RWPE1 (cell line): ENCODE results near the gene MED23.

Experiments used
- CTCF ChIA-PET: fragments of 350-600 bp; sonication (Branson Sonifier 250); formaldehyde crosslinking; extraction: SDS; loops from one replicate; lab custom pipeline; 2021; lab: Yijun Ruan, JAX
- POLR2A ChIA-PET: fragments of 400-600 bp; formaldehyde crosslinking; extraction: SDS; loops from one replicate; lab custom pipeline; 2020; ENCODE audit warnings: antibody characterized with exemption; ENCODE audit not compliant: low non-redundant PET; lab: Yijun Ruan, JAX
- DNase-seq: peaks from one replicate; pipeline ENCODE4 v3.0.0; 2012; ENCODE audit warnings: low spot score
- H3K27ac ChIP-seq: fragments of 450-650 bp; 2 replicates; pipeline ENCODE4 v1.5.1; 2017
- TF ChIP-seq, protein P1 (sequence below): fragments of 450-650 bp; conservative IDR thresholded peaks from 2 replicates; pipeline ENCODE4 v1.5.1; 2017; ENCODE audit warnings: low read depth, mild to moderate bottlenecking

The MED23 gene

DNA sequence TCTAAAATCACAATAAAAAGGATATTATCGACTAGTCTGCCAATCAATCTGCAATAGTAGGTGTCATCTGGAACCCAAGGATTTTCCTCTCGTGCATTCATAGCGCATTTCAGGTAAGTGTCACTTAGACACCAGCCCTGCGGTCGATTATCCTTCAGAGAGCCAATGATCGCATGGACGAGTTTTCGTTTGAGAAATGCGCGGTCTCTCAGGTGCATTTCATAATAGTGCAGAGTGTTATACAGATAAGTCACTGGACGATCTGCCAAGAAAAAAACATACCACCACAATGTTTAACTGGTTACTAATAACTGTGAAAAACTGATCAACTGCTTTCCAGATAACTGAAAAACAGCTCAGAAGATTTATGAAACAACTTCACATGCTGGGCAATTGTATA lies 34.0 kb downstream of the MED23 start:
- ChIA-PET CTCF (interaction anchor here (0.8 to 1.4 kb wide), 2 partner anchors 34 to 1078 kb away, joined by 3 to 4 read pairs; partner anchors contain the start of gene MED23), POLR2A (no interaction called here)
- TF ChIP-seq, protein P1, sequence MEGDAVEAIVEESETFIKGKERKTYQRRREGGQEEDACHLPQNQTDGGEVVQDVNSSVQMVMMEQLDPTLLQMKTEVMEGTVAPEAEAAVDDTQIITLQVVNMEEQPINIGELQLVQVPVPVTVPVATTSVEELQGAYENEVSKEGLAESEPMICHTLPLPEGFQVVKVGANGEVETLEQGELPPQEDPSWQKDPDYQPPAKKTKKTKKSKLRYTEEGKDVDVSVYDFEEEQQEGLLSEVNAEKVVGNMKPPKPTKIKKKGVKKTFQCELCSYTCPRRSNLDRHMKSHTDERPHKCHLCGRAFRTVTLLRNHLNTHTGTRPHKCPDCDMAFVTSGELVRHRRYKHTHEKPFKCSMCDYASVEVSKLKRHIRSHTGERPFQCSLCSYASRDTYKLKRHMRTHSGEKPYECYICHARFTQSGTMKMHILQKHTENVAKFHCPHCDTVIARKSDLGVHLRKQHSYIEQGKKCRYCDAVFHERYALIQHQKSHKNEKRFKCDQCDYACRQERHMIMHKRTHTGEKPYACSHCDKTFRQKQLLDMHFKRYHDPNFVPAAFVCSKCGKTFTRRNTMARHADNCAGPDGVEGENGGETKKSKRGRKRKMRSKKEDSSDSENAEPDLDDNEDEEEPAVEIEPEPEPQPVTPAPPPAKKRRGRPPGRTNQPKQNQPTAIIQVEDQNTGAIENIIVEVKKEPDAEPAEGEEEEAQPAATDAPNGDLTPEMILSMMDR, result no peak
- no peak overlapping the region for H3K27ac ChIP-seq
- DNase-seq, result no peak

DNA sequence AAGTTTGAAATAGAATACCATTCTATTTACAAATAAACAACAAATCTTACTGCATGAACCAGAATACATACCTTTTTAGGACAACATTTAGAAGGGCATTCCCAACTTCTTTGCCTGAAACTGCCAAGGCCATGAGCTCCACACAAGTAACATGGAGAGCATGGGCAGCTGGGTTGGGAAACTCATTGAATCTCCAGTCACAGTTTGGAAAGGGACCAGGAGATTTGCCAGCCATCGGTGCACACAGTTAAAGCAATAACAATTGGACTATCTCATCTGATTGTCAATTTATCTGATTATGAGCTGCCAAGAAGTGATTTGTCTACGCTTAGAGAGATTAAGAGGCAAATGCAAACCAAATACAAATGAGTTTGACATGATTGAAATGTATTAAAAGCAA lies 35.1 kb downstream of the MED23 start:
- TF ChIP-seq, protein P1, result no peak
- ChIA-PET CTCF (no interaction called here), POLR2A (no interaction called here)
- no peak overlapping the region for H3K27ac ChIP-seq
- DNase-seq, result no peak

- no peak for DNase-seq
- no peak overlapping the region for H3K27ac ChIP-seq
- TF ChIP-seq, protein P1, result no peak
- ChIA-PET POLR2A (no interaction called here), CTCF (no interaction called here)
Observed at GRCh38 chr6:131588643-131589042, 39.4 kb downstream of the MED23 start.

GRCh38 chr6:131587909-131588308 lies 40.1 kb downstream of the MED23 start:
- DNase-seq, result no peak
- CTCF ChIA-PET, result no interaction called here
- TF ChIP-seq, protein P1, result no peak

DNA sequence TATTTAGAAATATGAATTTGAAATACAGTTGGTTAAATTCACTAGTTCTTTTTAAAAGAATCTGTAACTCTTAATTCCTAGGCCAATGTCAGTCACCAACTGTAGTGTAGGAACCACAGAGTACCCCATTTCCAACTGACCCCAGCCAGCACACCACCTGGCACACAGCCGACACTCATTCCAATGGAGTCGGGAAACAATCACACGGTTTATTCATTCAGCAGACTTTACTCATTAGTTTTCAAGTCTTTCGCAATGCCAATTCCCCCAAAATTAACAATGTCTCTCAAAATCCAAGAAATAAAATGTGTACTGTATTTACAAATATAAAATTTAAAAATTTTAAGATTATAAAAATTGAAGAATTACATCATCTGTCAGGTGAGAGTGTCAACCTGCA lies 41.5 kb downstream of the MED23 start:
- TF ChIP-seq, protein P1, result no peak
- DNase-seq, result no peak
- H3K27ac ChIP-seq, result no peak overlapping the region
- ChIA-PET POLR2A (no interaction called here), CTCF (no interaction called here)

More at GRCh38 chr6:131587909-131588308, 40.1 kb downstream of the MED23 start:
- POLR2A ChIA-PET, result no interaction called here
- no peak overlapping the region for H3K27ac ChIP-seq

GRCh38 chr6:131581523-131581922 lies 46.5 kb downstream of the MED23 start:
- H3K27ac ChIP-seq, result no peak overlapping the region
- no peak for DNase-seq
- ChIA-PET CTCF (no interaction called here), POLR2A (no interaction called here)
- TF ChIP-seq, protein P1, result no peak
